Measurements from ENCODE around the gene TEX55. TPM values are rescaled to one million over a fixed set of nuclear protein-coding genes. Genes with fewer than 3 reads are reported as not detected.
"Not testable (repeated sequence)": the region's sequence is repeated elsewhere in the genome, so short reads cannot be mapped to it uniquely, and the experiment has no call there.

TEX55 gene
- total and polyA plus RNA-seq, 10 donors: not detected

DNA sequence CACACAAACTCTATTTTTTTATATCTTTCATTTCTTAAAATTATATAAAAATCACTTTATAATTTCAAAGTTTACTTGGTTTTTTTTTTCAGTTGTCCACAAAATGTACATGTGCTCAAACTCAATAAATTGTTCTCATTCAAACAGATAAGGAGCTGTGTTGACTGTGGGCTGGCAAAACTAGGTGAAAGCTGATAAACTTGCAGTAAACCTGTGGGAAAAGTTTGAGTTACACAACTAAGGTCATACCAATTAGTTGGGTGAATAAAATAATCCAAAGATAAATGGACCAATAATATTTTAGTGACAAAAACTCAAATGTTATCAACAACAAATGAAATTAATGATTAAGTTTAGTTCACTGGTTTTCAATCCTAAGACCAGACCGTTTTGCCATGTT is 14.8 kb downstream of the TEX55 start:
- intact Hi-C loops (cut with DNase I; ENCODE audit: low total_unique reads): no loop called here
- 37 to 68% (median 55%) methylated on average over 1 of the region's 1 CpG for WGBS, 5 donors

GRCh38 chr3:119161240-119161639 is 15.3 kb downstream of the TEX55 start:
- no peak for TF ChIP-seq POLR2AphosphoS5 (IDR thresholded peaks at IDR 0.05)
- no peak overlapping the region for H3K4me3 ChIP-seq
- no peaks in the 10 kb centered on the region for H3K27me3 ChIP-seq (replicated peaks in 1 of 7)
- 58 to 76% (median 69%) methylated on average over 2 of the region's 2 CpGs for WGBS, 5 donors
- intact Hi-C loops (cut with DNase I; ENCODE audit: low total_unique reads): no loop called here
- no peaks in the 10 kb centered on the region for H3K4me1 ChIP-seq
- peaks cover 0 to 29% (median 13%) of the 10 kb centered on the region in 8 donors for H3K9me3 ChIP-seq
- H3K27ac ChIP-seq: no peak overlapping the region
- H3K36me3 ChIP-seq: no peaks in the 10 kb centered on the region
- no peak for DNase-seq

More for the DNA sequence above, 14.8 kb downstream of the TEX55 start:
- no peaks in the 10 kb centered on the region for H3K4me1 ChIP-seq
- peaks cover 0 to 30% (median 18%) of the 10 kb centered on the region in 8 donors for H3K9me3 ChIP-seq
- DNase-seq: no peak
- no peak overlapping the region for H3K4me3 ChIP-seq
- H3K27me3 ChIP-seq (replicated peaks in 1 of 7): no peaks in the 10 kb centered on the region
- no peak overlapping the region for H3K27ac ChIP-seq
- TF ChIP-seq POLR2A (IDR thresholded peaks at IDR 0.05): no peak
- no peak for TF ChIP-seq POLR2AphosphoS5 (IDR thresholded peaks at IDR 0.05)
- TF ChIP-seq, protein P1, sequence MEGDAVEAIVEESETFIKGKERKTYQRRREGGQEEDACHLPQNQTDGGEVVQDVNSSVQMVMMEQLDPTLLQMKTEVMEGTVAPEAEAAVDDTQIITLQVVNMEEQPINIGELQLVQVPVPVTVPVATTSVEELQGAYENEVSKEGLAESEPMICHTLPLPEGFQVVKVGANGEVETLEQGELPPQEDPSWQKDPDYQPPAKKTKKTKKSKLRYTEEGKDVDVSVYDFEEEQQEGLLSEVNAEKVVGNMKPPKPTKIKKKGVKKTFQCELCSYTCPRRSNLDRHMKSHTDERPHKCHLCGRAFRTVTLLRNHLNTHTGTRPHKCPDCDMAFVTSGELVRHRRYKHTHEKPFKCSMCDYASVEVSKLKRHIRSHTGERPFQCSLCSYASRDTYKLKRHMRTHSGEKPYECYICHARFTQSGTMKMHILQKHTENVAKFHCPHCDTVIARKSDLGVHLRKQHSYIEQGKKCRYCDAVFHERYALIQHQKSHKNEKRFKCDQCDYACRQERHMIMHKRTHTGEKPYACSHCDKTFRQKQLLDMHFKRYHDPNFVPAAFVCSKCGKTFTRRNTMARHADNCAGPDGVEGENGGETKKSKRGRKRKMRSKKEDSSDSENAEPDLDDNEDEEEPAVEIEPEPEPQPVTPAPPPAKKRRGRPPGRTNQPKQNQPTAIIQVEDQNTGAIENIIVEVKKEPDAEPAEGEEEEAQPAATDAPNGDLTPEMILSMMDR (IDR thresholded peaks at IDR 0.05 in 8 of 11, conservative IDR thresholded peaks at IDR 0.05 in 3 of 11): no peak
- no peaks in the 10 kb centered on the region for H3K36me3 ChIP-seq

- WGBS, 5 donors: 78 to 93% (median 83%) methylated on average over 9 of the region's 9 CpGs
- peaks cover 0 to 11% (median 1%) of the 10 kb centered on the region in 8 donors for H3K9me3 ChIP-seq
- H3K4me1 ChIP-seq; H3K27me3 ChIP-seq (replicated peaks in 1 of 7); H3K36me3 ChIP-seq; intact Hi-C loops (cut with DNase I; ENCODE audit: low total_unique reads); H3K4me3 ChIP-seq; H3K27ac ChIP-seq; DNase-seq: not testable (repeated sequence)
Observed at GRCh38 chr3:119164745-119165144, 18.8 kb downstream of the TEX55 start.

DNA sequence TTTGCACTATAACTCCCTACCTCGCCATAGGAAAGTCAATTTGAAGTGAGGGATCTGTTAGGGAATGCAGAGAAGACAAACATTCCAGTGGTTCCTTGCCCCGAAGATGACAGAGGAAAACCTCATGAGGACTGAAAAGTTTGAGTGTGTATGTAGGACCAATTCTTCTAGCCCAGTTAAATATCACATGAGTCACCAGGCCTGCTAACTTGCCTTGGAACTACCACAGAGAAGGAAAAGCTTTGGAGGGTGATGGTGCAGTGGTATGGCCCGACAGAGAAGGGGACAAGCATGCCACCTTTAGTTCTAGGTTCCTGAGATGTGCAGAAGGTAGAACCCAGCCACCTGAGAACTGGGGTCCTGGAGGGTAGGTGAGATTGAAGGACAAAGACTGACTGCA is 24.9 kb downstream of the TEX55 start:
- H3K9me3 ChIP-seq: no peaks in the 10 kb centered on the region
- no peak overlapping the region for H3K4me3 ChIP-seq
- H3K36me3 ChIP-seq: no peaks in the 10 kb centered on the region
- no peak for TF ChIP-seq POLR2A (IDR thresholded peaks at IDR 0.05)
- TF ChIP-seq POLR2AphosphoS5 (IDR thresholded peaks at IDR 0.05): no peak
- intact Hi-C loops (cut with DNase I; ENCODE audit: low total_unique reads): no loop called here
- 78 to 90% (median 86%) methylated on average over 3 of the region's 3 CpGs for WGBS, 5 donors
- H3K4me1 ChIP-seq: no peaks in the 10 kb centered on the region
- DNase-seq: no peak
- H3K27ac ChIP-seq: no peak overlapping the region
- no peaks in the 10 kb centered on the region for H3K27me3 ChIP-seq (replicated peaks in 1 of 7)

DNA sequence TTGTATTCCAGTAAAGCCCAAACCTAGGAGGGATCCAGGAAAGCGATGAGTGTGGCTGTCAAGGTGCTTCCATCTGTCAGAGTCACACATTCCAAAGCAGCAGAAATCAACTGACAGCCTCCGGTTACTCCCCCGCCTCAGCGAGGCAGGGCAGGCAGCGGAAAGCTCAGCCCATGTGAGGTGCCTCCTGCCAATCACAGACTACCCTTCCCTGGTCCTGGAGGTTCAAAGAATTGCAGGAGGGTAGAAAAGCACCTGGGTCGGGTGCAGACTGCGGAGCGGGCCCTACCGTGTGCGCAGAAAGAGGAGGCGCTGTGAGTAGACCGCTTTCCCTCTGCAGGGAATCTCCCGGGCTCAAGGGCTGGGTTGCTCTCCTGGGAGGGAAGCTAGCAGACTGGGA is 27.4 kb downstream of the TEX55 start, which contains the start of gene UPK1B:
UPK1B (plus strand) TSS at position 274 of the 400 bp plus-strand sequence. CDS start 13,144 bp downstream, outside the sequence.
- peaks cover 0 to 7% (median 0%) of the 10 kb centered on the region in 7 donors for H3K27me3 ChIP-seq (replicated peaks in 1 of 7)
- WGBS, 5 donors: 38 to 59% (median 42%) methylated on average over 13 of the region's 13 CpGs
- no peaks in the 10 kb centered on the region for H3K4me1 ChIP-seq
- no peak within 1 kb of the TSS for H3K27ac ChIP-seq
- no peaks in the 10 kb centered on the region for H3K36me3 ChIP-seq
- TF ChIP-seq POLR2AphosphoS5 (IDR thresholded peaks at IDR 0.05) (no peak), POLR2A (IDR thresholded peaks at IDR 0.05) (no peak)
- TF ChIP-seq, protein P1 (IDR thresholded peaks at IDR 0.05 in 8 of 11, conservative IDR thresholded peaks at IDR 0.05 in 3 of 11): no peak
- intact Hi-C loops (cut with DNase I; ENCODE audit: low total_unique reads): no loop called here
- no peaks in the 10 kb centered on the region for H3K9me3 ChIP-seq
- DNase-seq: no peak
- H3K4me3 ChIP-seq: no peak within 1 kb of the TSS

All from spleen (tissue), 11 donors.